IPS-15b (cell line): ENCODE measurements around the gene GRIK5.

ENCODE experiments used
- H3K27me3 ChIP-seq: one replicate; pipeline ENCODE4 v1.6.1; 2013; ENCODE audit warnings: low read length; ENCODE audit not compliant: control insufficient read depth, insufficient read depth
- H3K36me3 ChIP-seq: one replicate; pipeline ENCODE4 v1.6.1; 2013; ENCODE audit warnings: low read length; ENCODE audit not compliant: control insufficient read depth, insufficient read depth
- H3K4me1 ChIP-seq: one replicate; pipeline ENCODE4 v1.6.1; 2013; ENCODE audit warnings: mild to moderate bottlenecking, low read length; ENCODE audit not compliant: control insufficient read depth, insufficient read depth
- H3K4me3 ChIP-seq: one replicate; pipeline ENCODE4 v1.5.1; 2013; ENCODE audit warnings: low read depth, low read length
- H3K9ac ChIP-seq: one replicate; pipeline ENCODE4 v1.6.1; 2013; ENCODE audit warnings: low read depth, mild to moderate bottlenecking, low read length
- H3K9me3 ChIP-seq: one replicate; pipeline ENCODE4 v1.6.1; 2013; ENCODE audit warnings: mild to moderate bottlenecking, low read length; ENCODE audit not compliant: control insufficient read depth, insufficient read depth

Gene GRIK5

GRCh38 chr19:42069619-42070351 is at the start of gene GRIK5:
GRIK5 (minus strand) TSS chr19:42070206; CDS start chr19:42065770, 4,436 bp downstream.
- H3K9ac ChIP-seq = peak within 1 kb of the TSS; percentile 8
- no peaks in the 10 kb centered on the region for H3K27me3 ChIP-seq
- no peaks in the 10 kb centered on the region for H3K9me3 ChIP-seq
- H3K36me3 ChIP-seq = peaks cover 11% of the 10 kb centered on the region
- H3K4me1 ChIP-seq = peaks cover 5% of the 10 kb centered on the region
- peak within 1 kb of the TSS; percentile 80 for H3K4me3 ChIP-seq

GRCh38 chr19:42117076-42117475 is 47.1 kb upstream of the GRIK5 start:
- peaks cover 18% of the 10 kb centered on the region for H3K4me1 ChIP-seq
- no peak overlapping the region for H3K9ac ChIP-seq
- no peak overlapping the region for H3K4me3 ChIP-seq
- H3K36me3 ChIP-seq = no peaks in the 10 kb centered on the region
- H3K9me3 ChIP-seq = no peaks in the 10 kb centered on the region
- H3K27me3 ChIP-seq = no peaks in the 10 kb centered on the region

- no peak overlapping the region for H3K9ac ChIP-seq
- H3K27me3 ChIP-seq = no peaks in the 10 kb centered on the region
- H3K4me3 ChIP-seq = no peak overlapping the region
- peaks cover 18% of the 10 kb centered on the region for H3K4me1 ChIP-seq
- no peaks in the 10 kb centered on the region for H3K36me3 ChIP-seq
- no peaks in the 10 kb centered on the region for H3K9me3 ChIP-seq
These were observed 46.5 kb upstream of the GRIK5 start for GRCh38 chr19:42116308-42117075.

GRCh38 chr19:42115705-42116104 is 45.7 kb upstream of the GRIK5 start:
- Histone ChIP-seq H3K36me3 (no peaks in the 10 kb centered on the region), H3K4me1 (peaks cover 13% of the 10 kb centered on the region), H3K9ac (no peak overlapping the region), H3K27me3 (no peaks in the 10 kb centered on the region), H3K9me3 (no peaks in the 10 kb centered on the region), H3K4me3 (no peak overlapping the region)

GRCh38 chr19:42115219-42115618 is 45.2 kb upstream of the GRIK5 start:
- H3K4me1 ChIP-seq = peaks cover 13% of the 10 kb centered on the region
- H3K9me3 ChIP-seq = no peaks in the 10 kb centered on the region
- H3K27me3 ChIP-seq = no peaks in the 10 kb centered on the region
- H3K9ac ChIP-seq = no peak overlapping the region
- no peak overlapping the region for H3K4me3 ChIP-seq
- no peaks in the 10 kb centered on the region for H3K36me3 ChIP-seq

GRCh38 chr19:42114412-42114811 is 44.4 kb upstream of the GRIK5 start:
- Histone ChIP-seq H3K9me3 (no peaks in the 10 kb centered on the region), H3K4me1 (peaks cover 13% of the 10 kb centered on the region), H3K9ac (no peak overlapping the region), H3K36me3 (no peaks in the 10 kb centered on the region), H3K4me3 (no peak overlapping the region), H3K27me3 (no peaks in the 10 kb centered on the region)

GRCh38 chr19:42113641-42114348 is 43.8 kb upstream of the GRIK5 start:
- Histone ChIP-seq H3K36me3 (no peaks in the 10 kb centered on the region), H3K4me3 (no peak overlapping the region), H3K27me3 (no peaks in the 10 kb centered on the region), H3K9ac (no peak overlapping the region), H3K9me3 (no peaks in the 10 kb centered on the region), H3K4me1 (peaks cover 15% of the 10 kb centered on the region)

GRCh38 chr19:42111811-42112210 is 41.8 kb upstream of the GRIK5 start:
- no peaks in the 10 kb centered on the region for H3K36me3 ChIP-seq
- H3K4me3 ChIP-seq = no peak overlapping the region
- H3K9ac ChIP-seq = no peak overlapping the region
- H3K4me1 ChIP-seq = peaks cover 17% of the 10 kb centered on the region
- no peaks in the 10 kb centered on the region for H3K27me3 ChIP-seq
- no peaks in the 10 kb centered on the region for H3K9me3 ChIP-seq

GRCh38 chr19:42111384-42111783 is 41.4 kb upstream of the GRIK5 start:
- Histone ChIP-seq H3K9me3 (no peaks in the 10 kb centered on the region), H3K27me3 (no peaks in the 10 kb centered on the region), H3K4me3 (no peak overlapping the region), H3K4me1 (peaks cover 17% of the 10 kb centered on the region), H3K9ac (no peak overlapping the region), H3K36me3 (no peaks in the 10 kb centered on the region)

- Histone ChIP-seq H3K9me3 (no peaks in the 10 kb centered on the region), H3K4me1 (peaks cover 17% of the 10 kb centered on the region), H3K4me3 (no peak overlapping the region), H3K36me3 (no peaks in the 10 kb centered on the region), H3K9ac (no peak overlapping the region), H3K27me3 (no peaks in the 10 kb centered on the region)
These were observed 40.7 kb upstream of the GRIK5 start for GRCh38 chr19:42110658-42111057.

- Histone ChIP-seq H3K4me3 (no peak overlapping the region), H3K4me1 (peaks cover 17% of the 10 kb centered on the region), H3K9me3 (no peaks in the 10 kb centered on the region), H3K27me3 (no peaks in the 10 kb centered on the region), H3K9ac (no peak overlapping the region), H3K36me3 (no peaks in the 10 kb centered on the region)
These were observed 39.9 kb upstream of the GRIK5 start for GRCh38 chr19:42109896-42110295.
